Mononuclear cell (primary cell): Measurements from ENCODE around the gene LPP. TPM values are rescaled to one million over a fixed set of nuclear protein-coding genes. Genes with fewer than 3 reads are reported as not detected.

Experiments
- H3K27me3 ChIP-seq: 2 replicates; pipeline ENCODE4 v1.6.0; 2011; ENCODE audit warnings: low read length, control low read depth; ENCODE audit not compliant: insufficient read depth
- H3K4me1 ChIP-seq: 2 replicates; pipeline ENCODE4 v1.5.1; 2011; ENCODE audit warnings: mild to moderate bottlenecking, low read length, control low read depth; ENCODE audit not compliant: insufficient read depth
- H3K4me3 ChIP-seq: 2 replicates; pipeline ENCODE4 v1.5.1; 2011; ENCODE audit warnings: mild to moderate bottlenecking, low read length, moderate library complexity
- H3K9me3 ChIP-seq: 2 replicates; pipeline ENCODE4 v1.5.1; 2011; ENCODE audit warnings: low read depth, mild to moderate bottlenecking, control low read depth, low read length
- total RNA-seq: library from RNA; depleted of rRNA; stranded (reverse); fragments of >200 nt; gene quantifications from one replicate; pipeline ENCODE4 v1.2.3, GENCODE V29; 2012

The LPP gene
- total RNA-seq, 1 donor, result 32.5 TPM

GRCh38 chr3:188279502-188280335 lies 125.8 kb downstream of the LPP start:
- no peak overlapping the region for H3K4me3 ChIP-seq
- no peaks in the 10 kb centered on the region for H3K9me3 ChIP-seq
- H3K4me1 ChIP-seq, result no peaks in the 10 kb centered on the region
- H3K27me3 ChIP-seq, result no peaks in the 10 kb centered on the region

GRCh38 chr3:188280627-188281026 lies 126.7 kb downstream of the LPP start:
- Histone ChIP-seq H3K4me1 (no peaks in the 10 kb centered on the region), H3K4me3 (no peak overlapping the region), H3K9me3 (no peaks in the 10 kb centered on the region), H3K27me3 (no peaks in the 10 kb centered on the region)

- Histone ChIP-seq H3K27me3 (no peaks in the 10 kb centered on the region), H3K9me3 (no peaks in the 10 kb centered on the region), H3K4me3 (no peak overlapping the region), H3K4me1 (no peaks in the 10 kb centered on the region)
Observed at GRCh38 chr3:188282871-188283270, 128.9 kb downstream of the LPP start.

- H3K9me3 ChIP-seq, result no peaks in the 10 kb centered on the region
- H3K27me3 ChIP-seq, result no peaks in the 10 kb centered on the region
- no peaks in the 10 kb centered on the region for H3K4me1 ChIP-seq
- H3K4me3 ChIP-seq, result no peak overlapping the region
Observed at GRCh38 chr3:188283347-188283746, 129.4 kb downstream of the LPP start.

GRCh38 chr3:188284455-188285212 lies 130.7 kb downstream of the LPP start:
- H3K4me1 ChIP-seq, result no peaks in the 10 kb centered on the region
- H3K9me3 ChIP-seq, result no peaks in the 10 kb centered on the region
- no peak overlapping the region for H3K4me3 ChIP-seq
- no peaks in the 10 kb centered on the region for H3K27me3 ChIP-seq

GRCh38 chr3:188286087-188286513 lies 132.1 kb downstream of the LPP start:
- H3K4me1 ChIP-seq, result no peaks in the 10 kb centered on the region
- H3K27me3 ChIP-seq, result no peaks in the 10 kb centered on the region
- no peak overlapping the region for H3K4me3 ChIP-seq
- H3K9me3 ChIP-seq, result no peaks in the 10 kb centered on the region

- Histone ChIP-seq H3K4me1 (no peaks in the 10 kb centered on the region), H3K4me3 (no peak overlapping the region), H3K9me3 (no peaks in the 10 kb centered on the region)
Observed at GRCh38 chr3:188287339-188287738, 133.4 kb downstream of the LPP start.

GRCh38 chr3:188287762-188288505 lies 134.0 kb downstream of the LPP start:
- H3K4me3 ChIP-seq, result no peak overlapping the region
- no peaks in the 10 kb centered on the region for H3K9me3 ChIP-seq
- no peaks in the 10 kb centered on the region for H3K4me1 ChIP-seq
- H3K27me3 ChIP-seq, result no peaks in the 10 kb centered on the region

More at GRCh38 chr3:188287339-188287738, 133.4 kb downstream of the LPP start:
- no peaks in the 10 kb centered on the region for H3K27me3 ChIP-seq

GRCh38 chr3:188292251-188292650 lies 138.3 kb downstream of the LPP start:
- Histone ChIP-seq H3K4me1 (peaks cover 31% of the 10 kb centered on the region), H3K9me3 (no peaks in the 10 kb centered on the region), H3K4me3 (no peak overlapping the region), H3K27me3 (no peaks in the 10 kb centered on the region)

- H3K9me3 ChIP-seq, result no peaks in the 10 kb centered on the region
- no peak overlapping the region for H3K4me3 ChIP-seq
- no peaks in the 10 kb centered on the region for H3K27me3 ChIP-seq
- peaks cover 34% of the 10 kb centered on the region for H3K4me1 ChIP-seq
Observed at GRCh38 chr3:188292827-188293226, 138.9 kb downstream of the LPP start.

GRCh38 chr3:188294113-188294512 lies 140.2 kb downstream of the LPP start:
- Histone ChIP-seq H3K9me3 (no peaks in the 10 kb centered on the region), H3K4me1 (peaks cover 47% of the 10 kb centered on the region), H3K27me3 (no peaks in the 10 kb centered on the region), H3K4me3 (no peak overlapping the region)

GRCh38 chr3:188294823-188295487 lies 141.0 kb downstream of the LPP start:
- peaks cover 53% of the 10 kb centered on the region for H3K4me1 ChIP-seq

GRCh38 chr3:188295876-188296275 lies 141.9 kb downstream of the LPP start:
- Histone ChIP-seq H3K4me1 (peaks cover 53% of the 10 kb centered on the region), H3K4me3 (no peak overlapping the region), H3K9me3 (no peaks in the 10 kb centered on the region), H3K27me3 (no peaks in the 10 kb centered on the region)

More at GRCh38 chr3:188294823-188295487, 141.0 kb downstream of the LPP start:
- no peaks in the 10 kb centered on the region for H3K9me3 ChIP-seq
- no peaks in the 10 kb centered on the region for H3K27me3 ChIP-seq
- no peak overlapping the region for H3K4me3 ChIP-seq

GRCh38 chr3:188296761-188297612 lies 143.0 kb downstream of the LPP start:
- Histone ChIP-seq H3K4me1 (peaks cover 53% of the 10 kb centered on the region), H3K9me3 (no peaks in the 10 kb centered on the region), H3K4me3 (no peak overlapping the region), H3K27me3 (no peaks in the 10 kb centered on the region)
